ENCODE data around the gene ST8SIA1.

ST8SIA1 gene

DNA sequence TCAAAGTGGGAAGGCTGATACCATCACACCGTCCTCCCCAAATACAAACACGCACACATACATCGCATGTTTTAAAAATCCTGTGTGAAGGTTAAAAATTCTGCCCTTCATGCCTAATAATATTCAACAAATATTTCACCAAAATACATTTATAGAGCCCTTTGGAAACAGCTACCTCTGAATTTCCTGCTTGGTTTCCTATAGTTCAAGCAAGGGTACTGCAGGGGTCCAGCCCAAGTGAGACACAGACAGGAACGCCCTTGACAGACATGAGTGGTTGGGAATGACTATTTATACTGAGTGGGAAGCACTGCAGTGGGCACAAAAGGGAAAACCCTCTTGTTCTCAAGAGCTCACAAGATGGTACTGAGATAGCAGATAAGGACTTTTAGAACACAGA, 51.0 kb downstream of the ST8SIA1 start:
- no peak for DNase-seq (ENCODE audit: low spot score)

DNA sequence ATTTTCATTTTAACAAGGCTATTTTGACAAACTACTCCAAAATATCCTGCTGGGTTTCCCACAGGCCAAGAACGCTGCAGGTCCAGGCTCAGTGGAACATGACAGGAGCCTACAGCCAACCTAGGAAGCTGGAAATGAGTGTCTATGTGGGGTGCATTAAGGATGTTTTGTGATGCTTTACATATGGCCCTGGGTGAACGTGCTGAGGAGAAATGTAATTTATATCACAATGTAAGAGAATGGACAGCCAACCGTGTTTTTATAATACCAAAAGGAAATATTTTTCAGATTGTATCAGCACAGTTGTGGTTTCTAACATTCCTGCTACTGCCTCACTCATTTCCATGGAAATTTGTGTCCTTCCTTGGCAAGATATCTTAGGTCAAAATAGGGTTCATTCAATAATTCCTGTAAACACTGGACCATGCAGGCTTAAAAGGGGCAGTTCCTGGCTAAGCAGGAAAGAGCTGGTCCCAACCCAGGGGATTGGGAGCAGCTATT, 51.5 kb downstream of the ST8SIA1 start:
- no peak for DNase-seq (ENCODE audit: low spot score)

DNA sequence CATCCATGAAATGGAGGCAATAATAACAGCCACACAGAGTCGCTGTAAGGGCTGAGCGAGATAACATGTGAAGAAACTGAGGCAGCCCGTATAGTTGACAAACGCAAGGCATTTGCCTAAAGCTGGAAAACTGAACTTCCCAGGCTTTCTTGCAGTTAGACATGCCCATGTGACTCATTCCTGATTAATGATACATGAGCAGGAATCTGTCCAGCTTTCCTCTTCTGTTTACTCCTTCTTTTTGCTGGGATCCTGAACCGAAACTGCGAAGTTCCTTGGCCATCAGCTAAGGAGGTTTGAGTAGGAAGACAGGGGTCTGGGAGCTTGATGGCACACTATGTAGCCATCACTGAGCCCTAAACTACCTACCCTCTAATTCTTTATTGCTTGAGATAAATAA, 52.2 kb downstream of the ST8SIA1 start:
- DNase-seq (ENCODE audit: low spot score): no peak

DNA sequence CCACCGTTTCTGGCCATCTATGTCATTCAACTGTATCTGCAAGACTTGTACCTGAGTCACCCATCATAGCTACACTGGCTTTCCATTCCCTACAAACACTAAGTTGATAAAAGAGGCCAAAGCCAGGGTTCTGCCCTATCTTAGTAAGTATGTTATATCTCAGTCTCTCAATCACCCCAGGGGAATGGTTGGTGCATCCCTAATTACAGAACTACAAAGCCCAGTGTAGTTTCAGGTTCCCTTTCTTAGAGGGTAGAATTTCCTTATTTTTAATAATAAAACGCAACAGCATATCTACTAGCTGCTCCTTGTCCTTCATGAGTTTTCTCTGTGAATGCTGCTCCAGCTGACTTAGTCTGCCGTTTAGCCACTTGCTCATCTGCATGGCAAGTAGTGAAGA, 57.6 kb downstream of the ST8SIA1 start:
- no peak for DNase-seq (ENCODE audit: low spot score)

DNA sequence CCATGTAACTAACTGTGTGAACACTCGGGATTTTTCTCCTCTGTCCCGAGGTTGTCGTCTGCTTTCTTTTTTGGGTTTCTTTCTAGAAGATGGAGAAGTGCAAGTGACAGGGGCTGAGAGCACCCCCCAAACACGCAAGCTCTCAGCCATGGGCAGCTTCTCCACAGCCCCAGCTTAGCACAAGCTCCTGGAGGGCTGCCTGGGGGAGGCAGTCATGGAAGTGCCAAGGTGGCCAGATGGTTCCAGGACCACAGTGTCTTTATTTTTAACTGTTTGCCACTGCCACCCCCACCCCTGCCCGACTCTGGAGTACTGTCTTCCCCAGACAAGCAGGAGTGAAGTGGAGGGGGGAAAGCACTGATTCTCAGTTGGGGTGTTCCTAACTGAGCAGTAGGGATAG, 58.2 kb downstream of the ST8SIA1 start:
- DNase-seq (ENCODE audit: low spot score): no peak

DNA sequence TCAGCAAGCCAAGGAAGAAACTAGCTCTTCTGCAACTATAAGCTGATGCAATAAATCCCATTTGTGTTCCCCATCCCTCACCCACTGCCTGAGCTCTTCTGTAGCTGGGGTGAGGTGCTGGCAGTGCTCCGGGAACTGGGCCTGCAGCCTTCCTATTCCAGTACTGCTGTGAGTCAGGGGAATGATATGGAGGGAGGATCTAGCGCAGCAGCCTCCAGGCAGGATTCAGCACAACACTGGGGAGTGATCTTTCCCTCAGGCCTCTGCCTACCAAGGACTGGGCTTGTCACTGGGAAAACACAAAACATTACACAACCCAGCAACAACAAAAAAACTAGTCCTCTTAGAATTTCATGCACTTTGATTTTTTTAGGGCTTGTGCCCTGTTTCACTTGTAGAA, 58.7 kb downstream of the ST8SIA1 start:
- DNase-seq (ENCODE audit: low spot score): no peak

DNA sequence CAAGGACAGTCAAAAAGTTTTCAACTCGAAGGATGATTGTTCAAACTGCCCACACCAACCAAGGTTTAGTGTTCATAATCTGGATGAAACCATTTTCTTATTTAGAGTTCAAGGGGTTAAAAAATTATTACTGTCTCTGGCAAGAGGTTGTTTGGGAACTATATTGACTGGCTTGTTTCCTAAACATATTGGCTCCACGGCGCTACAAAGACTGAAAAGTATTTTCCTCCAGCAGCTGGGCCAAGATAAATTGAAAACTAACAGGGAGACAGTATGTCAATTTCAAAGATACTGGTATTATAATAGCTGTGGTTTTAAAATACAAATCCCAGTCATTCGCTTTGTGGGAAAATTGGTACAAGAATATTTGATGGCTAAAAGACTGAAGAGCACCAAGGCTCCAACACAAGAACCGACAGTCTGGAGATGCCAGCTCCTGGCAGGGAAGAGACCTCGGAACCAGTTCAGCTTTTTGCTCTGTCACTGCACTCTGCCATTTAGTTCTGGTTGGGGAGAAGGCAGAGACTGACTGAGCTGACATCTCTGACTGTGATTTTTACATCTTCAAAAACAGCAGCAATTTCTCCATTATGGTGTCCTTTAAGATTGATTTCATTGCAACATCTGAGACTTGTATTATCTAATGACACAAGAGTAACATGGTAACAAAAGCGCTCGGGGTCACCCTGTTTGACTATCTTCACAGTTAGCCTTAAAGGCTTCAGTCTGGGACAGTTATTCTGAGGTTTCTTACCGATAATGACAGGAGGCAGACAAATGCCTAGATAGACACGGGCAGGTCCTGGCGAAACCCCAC, 62.0 kb downstream of the ST8SIA1 start:
- no peak for DNase-seq (ENCODE audit: low spot score)

DNA sequence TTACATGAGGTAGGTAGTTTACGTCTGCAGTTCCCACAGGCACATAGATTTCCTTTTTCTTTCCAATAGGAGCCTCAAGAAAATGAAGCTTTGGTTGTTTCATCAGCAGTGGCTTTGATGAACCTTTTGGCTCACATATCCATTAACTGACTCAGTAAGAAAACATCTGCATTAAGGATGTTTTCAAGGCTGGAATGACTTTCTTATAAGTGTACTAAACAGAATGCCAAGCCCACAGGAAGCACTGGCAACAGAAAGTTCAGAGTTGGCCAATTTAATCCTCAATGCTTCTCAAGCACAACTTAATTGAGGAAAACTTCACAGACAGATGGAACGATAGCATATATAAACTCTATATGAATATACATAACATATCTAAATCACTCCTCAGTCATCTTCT, 63.5 kb downstream of the ST8SIA1 start:
- no peak for DNase-seq (ENCODE audit: low spot score)

DNA sequence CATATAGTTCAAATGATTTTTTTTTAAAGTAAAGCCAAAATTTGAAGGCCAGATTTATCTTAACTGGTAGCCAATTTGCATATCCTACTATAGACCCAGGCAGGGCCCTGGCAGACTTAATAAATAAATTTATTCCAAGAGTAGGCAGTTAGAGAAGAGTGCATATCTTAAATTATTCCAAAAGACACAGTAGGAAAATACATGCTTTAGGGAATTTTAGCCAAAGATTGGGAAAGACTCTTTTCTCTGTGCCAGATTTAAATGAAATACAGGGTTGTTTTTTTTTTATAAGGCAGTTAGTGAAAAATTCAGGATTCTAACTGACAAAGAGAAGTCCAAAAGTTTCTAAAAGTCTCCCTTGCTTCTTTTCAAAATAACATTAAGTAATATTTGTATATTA, 65.5 kb downstream of the ST8SIA1 start:
- no peak for DNase-seq (ENCODE audit: low spot score)

DNA sequence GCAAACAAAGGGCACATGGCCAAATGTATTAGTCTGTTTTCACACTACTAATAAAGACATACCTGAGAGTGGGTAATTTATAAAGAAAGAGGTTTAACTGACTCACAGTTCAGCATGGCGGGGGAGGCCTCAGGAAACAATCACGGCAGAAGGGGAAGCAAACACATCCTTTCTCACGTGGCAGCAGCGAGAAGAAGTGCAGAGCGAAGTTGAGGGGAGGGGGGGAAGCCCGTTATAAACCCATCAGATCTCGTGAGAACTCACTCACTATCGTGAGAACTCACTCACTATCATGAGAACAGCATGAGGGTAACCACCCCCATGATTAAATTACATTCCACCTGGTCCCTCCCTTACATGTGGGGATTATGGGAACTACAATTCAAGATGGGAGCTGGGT, 66.1 kb downstream of the ST8SIA1 start:
- peak; percentile 51 for DNase-seq (ENCODE audit: low spot score)

DNA sequence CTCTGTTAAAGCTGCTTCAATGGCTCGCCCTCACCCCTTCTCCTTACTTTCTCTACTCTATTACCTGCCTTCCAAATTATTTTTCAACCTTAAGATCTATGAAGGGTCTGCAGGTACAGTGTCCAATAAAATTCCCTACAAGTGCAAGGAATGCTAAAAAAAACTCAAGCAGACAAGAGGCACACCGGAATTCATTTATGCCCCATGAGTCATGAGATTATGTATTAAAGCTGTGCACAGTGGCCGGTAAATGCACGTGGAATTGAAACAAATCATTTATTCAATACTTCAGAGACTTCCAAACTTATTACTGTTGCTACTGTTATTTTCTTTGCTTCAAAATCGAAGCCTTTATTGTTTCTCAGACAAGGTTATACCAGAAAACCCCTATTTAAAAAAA, 68.4 kb downstream of the ST8SIA1 start:
- no peak for DNase-seq (ENCODE audit: low spot score)

DNA sequence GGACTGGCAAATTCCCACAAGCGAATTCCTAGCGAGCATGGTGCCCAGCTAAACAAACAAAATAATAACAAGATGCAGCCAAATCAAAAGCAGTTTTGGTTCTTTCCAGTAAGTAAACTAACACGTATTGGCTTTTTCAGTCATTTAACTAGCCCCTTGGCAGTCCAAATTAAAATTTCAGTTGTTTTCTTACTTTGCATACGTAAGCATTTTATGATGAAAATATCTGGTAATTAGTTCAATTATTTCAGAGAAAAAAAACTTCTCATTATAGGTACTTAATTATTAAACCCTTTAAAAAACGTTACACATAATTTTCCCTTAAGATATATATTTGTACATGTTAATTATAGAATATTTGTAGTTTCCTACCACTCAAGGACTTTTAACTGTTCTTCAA, 70.1 kb downstream of the ST8SIA1 start:
- no peak for DNase-seq (ENCODE audit: low spot score)

DNA sequence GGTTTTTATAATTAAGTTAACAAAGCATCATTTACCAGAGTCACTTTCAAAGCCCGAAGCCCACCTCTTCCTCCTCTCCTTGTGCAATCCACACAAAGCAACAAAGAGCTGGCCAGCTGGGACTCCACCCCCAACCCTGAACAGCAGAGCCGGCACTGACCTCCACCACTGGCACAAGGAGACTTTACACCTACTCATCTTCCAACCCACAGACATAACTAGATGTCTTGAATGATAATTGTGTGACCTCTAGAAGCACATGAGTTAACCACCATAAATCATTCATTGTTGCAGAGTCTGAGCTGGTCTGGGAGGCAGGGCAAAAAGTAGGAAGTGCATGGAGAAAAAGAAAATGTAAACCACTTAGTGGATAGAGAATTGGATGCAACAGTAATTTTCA, 72.2 kb downstream of the ST8SIA1 start:
- no peak for DNase-seq (ENCODE audit: low spot score)

DNA sequence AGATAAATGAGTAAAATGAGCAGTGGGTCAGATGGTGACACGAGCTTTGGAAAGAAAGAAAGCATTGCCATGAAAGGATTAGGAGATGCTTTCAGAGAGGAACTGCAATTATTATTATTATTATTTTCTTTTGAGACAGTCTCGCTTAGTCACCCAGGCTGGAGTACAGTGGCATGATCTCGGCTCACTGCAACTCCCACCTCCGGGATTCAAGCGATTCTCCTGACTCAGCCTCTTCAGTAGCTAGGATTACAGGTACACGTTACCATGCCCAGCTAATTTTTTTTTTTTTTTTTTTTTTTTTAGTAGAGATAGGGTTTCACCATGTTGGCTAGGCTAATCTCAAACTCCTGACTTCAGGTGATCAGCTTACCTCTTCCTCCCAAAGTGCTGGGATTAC, 77.4 kb downstream of the ST8SIA1 start:
- DNase-seq (ENCODE audit: low spot score): no peak

DNA sequence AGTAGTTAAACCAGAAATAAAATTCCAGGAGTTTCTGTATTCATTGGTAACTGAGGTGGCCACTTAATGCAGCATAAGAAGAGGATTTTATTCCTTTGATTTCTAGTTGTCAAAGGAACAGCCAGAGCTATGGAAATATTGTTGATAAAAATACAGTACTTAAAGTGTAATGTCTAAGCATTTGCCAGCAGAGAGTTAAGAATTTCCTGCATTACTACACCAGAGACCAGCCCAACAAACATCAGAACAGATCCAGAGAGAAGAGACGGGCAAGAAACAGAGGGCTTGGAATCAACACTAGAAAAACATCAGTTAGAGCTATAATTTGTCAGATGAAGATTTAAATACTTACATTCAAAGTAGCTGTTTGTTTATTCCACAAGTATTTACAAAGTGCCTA, 77.9 kb downstream of the ST8SIA1 start:
- no peak for DNase-seq (ENCODE audit: low spot score)

DNA sequence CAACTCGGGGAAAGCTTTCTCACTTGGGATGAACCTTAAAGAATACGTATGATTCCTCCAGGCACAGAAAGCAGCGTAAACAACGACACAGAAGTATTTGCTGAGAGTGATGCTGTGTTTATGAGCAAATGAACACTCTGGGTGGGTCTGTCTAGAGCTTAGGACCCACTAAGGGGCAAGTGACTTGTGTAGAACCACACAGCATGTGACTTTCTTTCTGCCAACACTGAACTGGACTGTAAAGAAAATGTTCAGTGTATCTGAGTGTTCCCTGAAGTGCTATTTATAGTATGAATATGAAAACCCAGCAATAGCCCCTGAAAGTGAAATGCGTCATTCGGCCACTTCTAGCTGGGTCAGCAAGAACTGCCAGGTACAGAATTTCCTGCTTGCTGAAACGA, 78.5 kb downstream of the ST8SIA1 start:
- no peak for DNase-seq (ENCODE audit: low spot score)

DNA sequence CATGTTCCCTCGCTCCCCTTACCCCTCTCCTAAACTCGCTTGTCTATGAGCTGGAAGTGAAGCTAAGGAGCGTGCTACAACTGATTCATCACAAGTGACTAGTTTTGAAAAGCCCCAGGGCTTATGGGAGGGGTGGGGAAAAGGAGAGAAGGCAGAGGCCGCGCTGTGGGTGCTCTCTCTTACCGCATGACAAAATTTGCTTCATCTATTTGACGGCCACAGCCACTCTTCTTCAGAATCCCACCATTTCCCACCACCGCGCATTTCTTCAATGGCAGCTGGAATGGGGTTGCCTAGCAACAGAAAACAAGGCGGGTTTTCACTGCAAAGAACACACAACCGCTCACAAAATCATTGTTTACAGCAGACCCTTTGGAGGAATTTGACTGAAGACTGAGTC, 79.4 kb downstream of the ST8SIA1 start:
- no peak for DNase-seq (ENCODE audit: low spot score)

DNA sequence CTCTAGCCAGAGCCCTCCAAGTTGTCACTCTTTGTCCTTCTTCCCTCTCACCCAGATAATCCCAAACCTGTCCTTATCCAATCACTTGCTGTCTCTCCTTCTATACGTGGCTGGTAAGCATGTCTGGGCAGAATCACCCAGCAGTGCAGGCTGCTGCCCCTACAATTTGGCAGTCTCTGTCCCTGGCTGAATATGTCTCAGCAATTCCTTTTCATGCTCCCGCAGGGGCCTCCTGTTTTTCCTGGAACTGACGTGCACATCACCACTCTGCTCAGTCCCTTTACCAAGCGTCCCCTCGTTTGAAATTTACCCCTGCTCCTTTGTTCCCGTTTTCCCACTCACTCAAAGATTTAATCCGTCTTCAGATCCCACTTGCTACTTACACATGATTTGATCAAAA, 80.0 kb downstream of the ST8SIA1 start:
- DNase-seq (ENCODE audit: low spot score): no peak

DNA sequence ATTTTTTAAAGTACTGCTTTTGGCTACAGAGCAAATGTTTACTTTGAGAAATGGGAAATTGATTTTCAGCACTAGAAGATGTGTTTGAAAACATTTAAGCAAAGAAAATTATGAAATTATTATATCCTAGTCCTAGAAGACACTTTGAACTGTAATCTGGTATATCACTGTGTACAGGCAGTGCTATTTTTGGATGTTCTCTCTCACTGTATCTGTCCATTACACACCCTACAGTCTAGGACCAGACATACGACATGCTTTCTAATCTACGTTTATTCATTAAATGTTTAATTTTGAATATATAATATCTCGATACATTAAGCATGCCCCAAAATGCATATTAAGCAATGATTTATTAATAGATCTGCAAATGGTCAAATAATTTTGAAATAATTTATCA, 82.5 kb downstream of the ST8SIA1 start:
- no peak for DNase-seq (ENCODE audit: low spot score)

DNA sequence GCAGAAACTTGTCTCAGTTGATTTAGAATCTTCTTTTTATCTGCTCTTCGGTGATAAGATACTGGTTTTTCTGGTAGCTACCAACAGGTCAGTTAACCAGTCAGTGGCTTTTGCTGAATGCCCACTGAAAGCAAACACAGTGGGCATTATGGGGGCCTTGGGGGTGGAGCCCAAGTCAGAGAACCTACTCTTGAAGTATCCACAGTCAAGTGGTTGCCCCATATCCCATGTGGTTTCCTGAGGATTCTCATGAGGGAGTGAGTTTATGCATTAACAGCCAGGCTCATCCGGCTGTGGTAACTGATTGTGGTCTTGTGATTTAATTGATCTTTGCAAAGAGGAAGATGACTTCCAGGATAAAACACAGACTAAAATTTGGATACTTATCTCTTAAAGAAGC, 83.7 kb downstream of the ST8SIA1 start:
- DNase-seq (ENCODE audit: low spot score): no peak

DNA sequence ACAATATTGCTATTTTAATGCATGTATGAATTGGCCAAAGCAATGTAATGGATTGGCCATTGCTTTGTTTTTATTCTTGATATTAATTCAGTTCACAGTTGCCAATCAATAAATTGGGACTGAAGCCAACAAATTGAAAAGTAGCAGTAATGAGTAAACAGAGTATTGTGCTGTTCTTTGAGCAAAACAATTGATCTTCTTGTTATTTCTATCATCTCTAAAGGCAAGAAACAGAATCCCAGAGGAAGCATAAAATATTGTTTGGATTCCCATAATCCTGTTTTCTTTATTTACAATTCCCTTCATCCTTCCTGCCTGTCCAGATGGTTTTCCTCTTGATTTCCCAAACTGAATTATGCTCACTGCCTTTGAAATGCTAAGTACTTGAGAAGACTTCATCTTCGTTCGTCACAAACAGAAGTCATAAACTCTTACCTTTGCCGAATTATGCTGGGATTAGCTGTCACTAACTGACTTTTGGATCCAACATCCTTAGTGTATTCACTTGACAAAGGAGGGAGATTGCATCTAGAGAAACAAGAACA, 85.9 kb downstream of the ST8SIA1 start:
- no peak for DNase-seq (ENCODE audit: low spot score)

DNA sequence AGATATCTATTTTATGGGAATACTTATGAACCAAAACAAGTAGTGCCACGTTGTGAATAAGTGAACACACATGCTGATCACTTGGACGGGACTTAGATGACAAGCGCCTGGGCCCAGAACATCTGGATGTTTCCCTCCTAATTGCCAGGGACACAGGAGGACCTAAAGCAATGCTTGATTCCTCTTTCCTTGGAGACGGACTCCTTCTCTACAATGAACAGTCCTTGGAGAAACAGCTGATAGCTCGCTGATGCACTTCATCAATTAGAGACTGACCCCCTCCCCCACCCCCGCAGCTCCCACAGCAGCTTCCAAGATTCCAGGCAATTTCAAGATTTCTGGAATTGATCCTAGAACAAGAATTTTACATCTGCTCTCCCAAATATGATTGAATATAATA, 86.4 kb downstream of the ST8SIA1 start:
- DNase-seq (ENCODE audit: low spot score): no peak

DNA sequence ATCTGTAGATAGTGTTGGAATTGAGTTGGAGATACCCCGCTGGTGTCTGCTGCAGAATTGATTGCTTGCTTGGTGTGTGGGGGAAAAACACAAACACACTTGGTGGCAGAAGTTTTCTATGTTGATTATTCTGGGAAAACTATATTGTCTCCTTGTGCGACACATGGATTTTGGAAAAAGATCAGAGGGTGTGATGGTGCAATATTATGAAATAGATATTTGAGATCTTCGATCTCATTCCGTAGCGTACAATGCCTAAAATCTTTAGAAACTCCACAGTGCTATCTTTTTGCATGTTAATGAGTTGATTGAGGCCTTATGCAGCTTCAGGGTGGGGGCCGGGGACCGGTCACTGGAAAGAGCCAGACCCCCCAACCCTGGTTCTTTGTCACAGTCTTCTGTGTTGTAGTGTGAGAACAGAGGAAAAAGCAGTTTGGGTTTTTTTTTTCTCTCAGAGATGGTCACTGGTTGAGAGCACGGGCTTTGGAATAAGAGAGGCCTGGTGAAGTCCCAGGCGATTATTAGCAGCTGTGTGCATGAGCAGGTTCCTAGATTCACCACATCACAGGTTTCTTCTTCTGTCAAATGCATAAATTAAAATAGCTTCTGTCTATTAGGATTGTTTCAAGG, 88.2 kb downstream of the ST8SIA1 start:
- no peak for DNase-seq (ENCODE audit: low spot score)

DNA sequence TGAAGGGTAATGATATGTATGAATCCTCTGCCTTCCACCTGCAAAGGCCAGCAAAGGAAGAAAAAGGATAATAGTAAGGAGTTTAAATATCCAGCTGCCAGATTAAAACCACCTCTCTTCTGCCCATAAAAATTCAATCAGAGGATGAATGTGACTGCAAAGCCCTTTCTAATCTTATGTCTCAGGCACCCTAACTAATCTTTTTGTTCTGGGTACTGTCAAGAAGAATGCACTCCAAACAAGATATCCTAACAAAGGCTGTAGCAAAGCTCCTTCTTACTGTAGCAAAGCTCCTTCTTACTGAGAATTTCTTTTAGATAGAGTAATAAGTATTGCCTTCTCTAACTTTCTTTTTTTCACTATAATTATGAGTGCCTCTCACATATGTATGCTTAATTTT, 91.8 kb downstream of the ST8SIA1 start:
- DNase-seq (ENCODE audit: low spot score): peak; percentile 38

Measured in D341Med (cell line).